ENCODE results near the gene SGPP1. TPM values are rescaled to one million over a fixed set of nuclear protein-coding genes. Genes with fewer than 3 reads are reported as not detected.
"Not testable (repeated sequence)": the region's sequence is repeated elsewhere in the genome, so short reads cannot be mapped to it uniquely, and the experiment has no call there.

The SGPP1 gene
- polyA plus RNA-seq, 3 donors from 2014 or later = 16.7 to 35.2 (median 21.2) TPM

DNA sequence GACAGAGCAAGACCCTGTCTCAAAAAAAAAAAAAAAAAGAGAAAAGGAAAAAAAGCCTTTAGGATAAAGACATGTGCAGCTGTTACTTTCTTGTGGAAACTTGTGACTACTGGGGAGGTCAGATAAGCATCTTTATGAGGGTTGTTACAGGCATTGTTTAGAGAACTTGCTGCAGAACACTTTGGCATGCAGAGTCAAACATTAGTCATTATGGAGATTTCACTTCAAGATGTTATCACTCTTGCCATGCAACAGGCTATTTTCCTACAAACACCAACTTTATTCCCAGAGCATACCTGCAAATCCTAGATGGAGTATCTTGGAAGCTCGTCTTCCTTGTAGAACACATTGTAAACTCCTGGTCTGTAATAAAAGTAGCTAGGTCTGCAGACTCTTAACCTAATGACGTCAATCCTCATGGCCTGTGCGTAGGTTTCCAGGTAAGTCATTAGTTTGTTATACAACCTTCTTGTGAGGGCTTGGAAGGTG, 49.9 kb downstream of the SGPP1 start:
- Mint-ChIP-seq H3K27me3 (ENCODE audit: low read depth in 3 of 3) (no peaks in the 10 kb centered on the region), H3K36me3 (peaks cover 4 to 21% (median 13%) of the 10 kb centered on the region in 3 donors), H3K4me1 (no peaks in the 10 kb centered on the region), H3K27ac (no peak overlapping the region), H3K4me3 (no peak overlapping the region), H3K9me3 (no peaks in the 10 kb centered on the region)
- no peak for DNase-seq

DNA sequence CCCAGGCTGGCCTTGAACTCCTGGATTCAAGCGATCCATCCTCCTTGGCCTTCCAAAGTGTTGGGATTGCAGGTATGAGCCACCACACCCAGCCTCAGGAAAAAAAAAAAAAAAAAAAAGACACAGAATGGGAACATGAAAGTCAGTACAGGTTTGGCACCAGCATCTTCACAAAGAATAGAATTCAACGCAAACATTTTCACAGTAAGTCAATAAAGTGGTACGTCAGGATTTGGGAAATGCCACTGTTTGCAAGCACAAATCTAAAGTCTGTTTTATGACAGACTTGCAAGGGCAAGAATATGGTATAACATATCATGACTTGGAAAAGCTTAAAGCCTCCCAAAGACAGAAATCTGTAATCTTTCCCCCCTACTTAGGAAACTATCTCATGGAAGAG, 51.2 kb downstream of the SGPP1 start:
- Mint-ChIP-seq H3K36me3 (peaks cover 4 to 16% (median 13%) of the 10 kb centered on the region in 3 donors), H3K4me3 (no peak overlapping the region), H3K9me3 (no peaks in the 10 kb centered on the region), H3K4me1 (no peaks in the 10 kb centered on the region), H3K27ac (no peak overlapping the region), H3K27me3 (ENCODE audit: low read depth in 3 of 3) (no peaks in the 10 kb centered on the region)
- no peak for DNase-seq

DNA sequence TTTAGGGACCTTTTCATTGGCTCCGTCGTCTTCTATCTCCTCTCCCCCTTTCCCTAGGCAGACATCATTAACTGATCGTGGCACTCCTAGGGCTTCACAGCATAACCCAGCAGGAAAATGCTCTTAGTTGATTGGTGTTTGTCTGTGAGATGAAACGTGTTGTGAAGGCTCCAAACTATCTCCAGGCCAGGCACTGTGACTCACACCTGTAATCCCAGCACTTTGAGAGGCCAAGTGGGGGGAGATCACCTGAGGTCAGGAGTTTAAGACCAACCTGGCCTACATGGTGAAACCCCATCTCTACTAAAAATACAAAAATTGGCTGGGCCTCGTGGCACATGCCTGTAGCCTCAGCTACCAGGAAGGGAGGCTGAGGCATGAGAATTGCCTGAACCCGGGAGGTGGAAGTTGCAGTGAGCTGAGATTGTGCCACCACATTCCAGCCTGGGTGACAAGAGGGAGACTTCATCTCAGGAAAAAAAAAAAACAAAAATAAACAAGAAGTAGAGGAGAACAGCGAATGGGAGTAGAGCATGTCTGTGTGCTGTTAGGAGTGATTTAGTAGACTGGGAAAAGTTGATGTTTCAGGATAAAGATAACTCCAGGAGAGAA, 53.9 kb downstream of the SGPP1 start:
- peaks cover 4 to 13% (median 10%) of the 10 kb centered on the region in 3 donors for H3K36me3 Mint-ChIP-seq
- no peaks in the 10 kb centered on the region for H3K4me1 Mint-ChIP-seq
- no peaks in the 10 kb centered on the region for H3K9me3 Mint-ChIP-seq

GRCh38 chr14:63673255-63673654, 54.6 kb downstream of the SGPP1 start:
- no peak overlapping the region for H3K27ac Mint-ChIP-seq
- no peak for DNase-seq
- H3K27me3 Mint-ChIP-seq (ENCODE audit: low read depth in 3 of 3) = no peaks in the 10 kb centered on the region
- H3K4me1 Mint-ChIP-seq = no peaks in the 10 kb centered on the region
- no peaks in the 10 kb centered on the region for H3K9me3 Mint-ChIP-seq
- peaks cover 4 to 10% (median 8%) of the 10 kb centered on the region in 3 donors for H3K36me3 Mint-ChIP-seq
- H3K4me3 Mint-ChIP-seq = no peak overlapping the region

More for the DNA sequence above, 53.9 kb downstream of the SGPP1 start:
- no peak for DNase-seq
- peak overlapping the region in 1 of 6 donors; percentile 55 for H3K27ac Mint-ChIP-seq
- no peak overlapping the region for H3K4me3 Mint-ChIP-seq
- H3K27me3 Mint-ChIP-seq (ENCODE audit: low read depth in 3 of 3) = no peaks in the 10 kb centered on the region

DNA sequence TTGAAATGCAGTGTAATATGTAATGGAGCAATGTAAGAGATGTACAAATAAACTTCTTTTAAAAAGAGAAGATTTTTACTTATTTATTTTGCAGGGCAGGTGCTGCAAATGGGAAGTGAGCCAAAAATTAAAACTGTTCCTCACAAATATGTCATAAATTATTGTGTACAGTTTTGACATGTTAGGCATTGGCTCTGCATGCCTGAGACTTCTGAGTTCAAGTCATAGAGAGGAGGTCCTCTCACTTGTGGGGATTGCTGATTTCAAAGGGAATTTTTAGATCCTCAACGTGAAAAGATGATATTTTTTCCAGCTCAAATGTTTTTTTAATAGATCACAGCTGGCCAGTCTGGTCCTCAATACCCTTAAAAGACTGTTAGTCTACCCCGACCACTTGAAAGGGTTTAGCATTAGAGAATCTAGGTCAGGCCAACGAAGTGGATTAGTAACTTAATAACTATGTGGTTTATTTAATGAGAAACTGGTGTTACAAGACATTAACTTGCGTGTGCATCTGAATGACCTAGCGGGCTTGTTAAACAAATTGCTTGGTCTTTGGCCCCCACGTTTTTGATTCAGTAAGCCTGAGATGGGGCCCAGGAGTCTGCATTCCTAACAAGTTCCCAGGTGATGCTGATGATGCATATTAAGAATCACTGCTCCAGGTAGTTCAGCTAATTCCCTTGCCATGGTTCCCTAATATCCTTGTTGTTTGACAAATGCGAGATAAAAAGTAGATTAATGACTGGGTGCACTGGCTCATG, 55.3 kb downstream of the SGPP1 start:
- H3K27me3 Mint-ChIP-seq (ENCODE audit: low read depth in 3 of 3) = no peaks in the 10 kb centered on the region
- no peak overlapping the region for H3K27ac Mint-ChIP-seq
- no peak for DNase-seq
- H3K36me3 Mint-ChIP-seq = peaks cover 4 to 10% (median 8%) of the 10 kb centered on the region in 3 donors
- no peaks in the 10 kb centered on the region for H3K9me3 Mint-ChIP-seq
- H3K4me3 Mint-ChIP-seq = no peak overlapping the region
- H3K4me1 Mint-ChIP-seq = no peaks in the 10 kb centered on the region

DNA sequence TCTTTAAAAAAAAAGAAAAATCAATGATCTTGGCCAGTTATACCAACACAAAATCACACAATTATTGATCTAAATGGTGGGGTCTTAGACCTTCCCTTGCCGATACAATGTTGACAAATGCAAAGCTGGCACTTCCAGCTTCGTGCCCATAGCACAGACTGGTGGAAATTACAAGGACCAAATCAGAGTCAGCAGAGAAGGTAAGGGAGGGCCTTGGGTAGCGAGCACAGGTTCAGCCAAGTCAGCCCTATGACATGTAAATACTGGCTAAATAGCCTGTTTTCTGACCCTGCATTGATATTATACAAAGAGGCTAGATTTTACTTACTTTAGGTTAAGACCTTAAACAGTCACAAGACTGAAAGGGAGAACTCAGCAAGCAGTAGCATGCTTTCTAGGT, 55.9 kb downstream of the SGPP1 start:
- Mint-ChIP-seq H3K4me3 (no peak overlapping the region), H3K4me1 (no peaks in the 10 kb centered on the region), H3K9me3 (no peaks in the 10 kb centered on the region), H3K36me3 (peaks cover 4 to 6% (median 5%) of the 10 kb centered on the region in 3 donors), H3K27ac (no peak overlapping the region), H3K27me3 (ENCODE audit: low read depth in 3 of 3) (no peaks in the 10 kb centered on the region)
- no peak for DNase-seq

DNA sequence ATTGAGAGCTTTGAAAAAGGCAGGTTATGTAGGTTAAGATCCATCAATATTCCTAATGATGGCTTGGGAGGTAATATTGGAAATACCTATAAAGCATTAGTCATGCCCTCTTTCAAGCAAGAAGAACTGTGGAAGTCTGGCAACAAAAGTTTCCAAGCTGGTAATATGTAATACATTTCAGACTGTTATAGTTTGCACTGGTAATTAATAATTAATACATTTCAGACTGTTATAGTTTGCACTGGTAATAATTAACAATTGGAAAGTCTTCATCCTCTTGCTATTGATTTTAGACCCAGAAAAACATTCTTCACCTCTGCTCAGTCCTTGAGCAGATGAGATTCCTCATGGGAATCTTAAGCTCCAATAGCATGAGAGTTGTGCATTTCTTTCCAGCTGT, 57.2 kb downstream of the SGPP1 start:
- no peak overlapping the region for H3K27ac Mint-ChIP-seq
- no peak for DNase-seq
- no peaks in the 10 kb centered on the region for H3K27me3 Mint-ChIP-seq (ENCODE audit: low read depth in 3 of 3)
- H3K9me3 Mint-ChIP-seq = no peaks in the 10 kb centered on the region
- no peaks in the 10 kb centered on the region for H3K4me1 Mint-ChIP-seq
- H3K36me3 Mint-ChIP-seq = peaks cover 3 to 4% (median 4%) of the 10 kb centered on the region in 3 donors
- H3K4me3 Mint-ChIP-seq = no peak overlapping the region

DNA sequence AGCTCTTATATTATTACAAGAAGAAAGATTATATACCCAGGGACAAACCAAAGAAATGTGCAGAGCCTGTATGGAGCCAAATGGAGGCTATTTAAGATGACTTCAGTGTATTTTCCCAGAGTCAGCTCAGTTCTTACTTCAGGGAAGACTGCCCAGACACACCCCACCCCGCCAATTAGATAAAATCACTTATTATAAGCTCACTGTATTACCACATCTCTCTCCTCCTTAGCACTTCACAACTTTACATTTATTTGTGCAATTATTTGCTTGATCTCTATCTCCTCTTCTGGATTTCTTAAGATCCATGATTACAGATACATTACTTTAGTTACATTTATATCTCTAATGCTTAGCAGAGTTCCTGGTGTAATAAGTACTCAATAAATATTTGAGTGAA, 61.5 kb downstream of the SGPP1 start:
- Mint-ChIP-seq H3K27ac (no peak overlapping the region), H3K4me3 (no peak overlapping the region), H3K4me1 (no peaks in the 10 kb centered on the region), H3K9me3 (no peaks in the 10 kb centered on the region), H3K36me3 (peaks cover 0 to 4% (median 0%) of the 10 kb centered on the region in 3 donors), H3K27me3 (ENCODE audit: low read depth in 3 of 3) (no peaks in the 10 kb centered on the region)
- DNase-seq = no peak

DNA sequence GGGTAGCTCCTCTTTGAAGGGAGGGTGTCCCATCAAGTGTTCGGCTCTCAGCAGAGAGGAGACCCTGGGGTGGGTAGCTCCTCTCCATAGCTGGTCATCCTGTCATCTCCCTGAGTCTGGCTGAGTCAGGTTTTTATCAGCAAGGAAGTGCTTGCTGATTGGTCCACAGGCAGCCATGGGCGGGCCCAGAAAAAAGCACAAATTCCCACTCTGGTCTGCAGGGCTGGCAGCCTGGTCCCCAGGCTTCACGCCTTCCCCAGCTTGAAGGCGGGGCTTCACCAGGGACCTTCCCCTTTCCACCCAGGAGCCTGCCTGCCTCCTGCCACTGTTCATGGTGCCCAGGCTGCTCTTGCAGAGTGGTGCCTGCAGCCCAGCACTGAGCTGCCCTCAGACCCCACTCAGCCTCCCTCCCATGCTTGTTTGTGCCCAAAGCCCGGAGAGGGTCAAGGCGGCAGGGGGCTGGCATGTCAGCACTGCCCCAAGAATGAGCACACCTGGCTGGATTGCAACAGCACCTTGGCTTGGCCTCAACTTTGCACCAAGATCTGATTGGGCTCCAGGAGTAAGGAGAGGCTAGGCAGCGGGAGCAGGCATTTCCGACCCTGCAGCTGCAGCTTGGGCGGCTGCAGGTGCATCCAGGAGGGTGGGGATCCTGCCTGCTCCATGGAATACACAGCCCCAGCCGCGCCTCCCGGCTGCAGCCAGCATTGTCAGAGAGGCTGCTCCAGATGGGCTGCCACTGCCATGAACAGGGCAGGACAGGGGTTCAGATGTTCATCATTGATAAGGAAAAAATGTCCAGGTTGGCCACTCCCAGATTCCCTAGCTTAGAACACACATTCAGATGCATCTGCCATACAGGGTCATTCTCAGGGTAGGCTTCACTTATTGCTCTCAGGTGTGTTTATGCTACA, 64.2 kb downstream of the SGPP1 start:
- Mint-ChIP-seq H3K36me3 (peaks cover 5 to 10% (median 6%) of the 10 kb centered on the region in 3 donors), H3K27ac (no peak overlapping the region), H3K9me3 (no peaks in the 10 kb centered on the region), H3K4me1 (peaks cover 0 to 4% of the 10 kb centered on the region in 2 donors), H3K27me3 (ENCODE audit: low read depth in 3 of 3) (no peaks in the 10 kb centered on the region), H3K4me3 (no peak overlapping the region)
- no peak for DNase-seq

DNA sequence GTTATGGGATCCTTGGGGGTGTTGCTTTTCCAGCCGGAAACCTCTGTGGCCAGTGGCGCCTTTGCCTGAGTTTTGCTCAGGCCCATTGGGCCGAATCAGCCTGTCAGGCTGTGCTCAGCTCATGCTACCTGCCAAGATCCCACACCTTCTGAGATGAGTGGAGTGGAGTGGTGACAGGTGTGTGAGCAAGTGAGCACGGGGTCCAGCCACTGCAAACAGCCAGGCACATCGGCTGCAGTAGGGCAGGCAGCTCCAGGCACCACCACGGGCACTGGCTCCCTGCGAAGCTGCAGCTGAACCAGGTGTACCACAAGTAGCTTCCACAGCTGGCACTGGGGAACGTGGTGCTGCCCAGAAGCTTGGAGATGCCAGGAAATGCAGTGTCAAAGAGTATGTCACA, 65.1 kb downstream of the SGPP1 start:
- Mint-ChIP-seq H3K36me3 (peaks cover 5 to 10% (median 6%) of the 10 kb centered on the region in 3 donors), H3K27ac (no peak overlapping the region), H3K4me1 (peaks cover 0 to 4% of the 10 kb centered on the region in 2 donors), H3K4me3 (no peak overlapping the region), H3K9me3 (no peaks in the 10 kb centered on the region), H3K27me3 (ENCODE audit: low read depth in 3 of 3) (no peaks in the 10 kb centered on the region)
- no peak for DNase-seq

GRCh38 chr14:63661881-63662280, 66.0 kb downstream of the SGPP1 start:
- H3K36me3 Mint-ChIP-seq = peaks cover 5 to 10% (median 10%) of the 10 kb centered on the region in 3 donors
- H3K27ac Mint-ChIP-seq; H3K27me3 Mint-ChIP-seq (ENCODE audit: low read depth in 3 of 3); H3K4me3 Mint-ChIP-seq; H3K9me3 Mint-ChIP-seq; H3K4me1 Mint-ChIP-seq; DNase-seq: not testable (repeated sequence)

- Mint-ChIP-seq H3K9me3 (no peaks in the 10 kb centered on the region), H3K27me3 (ENCODE audit: low read depth in 3 of 3) (no peaks in the 10 kb centered on the region), H3K4me3 (no peak overlapping the region), H3K36me3 (peaks cover 5 to 12% (median 6%) of the 10 kb centered on the region in 3 donors), H3K4me1 (peaks cover 0 to 4% of the 10 kb centered on the region in 2 donors), H3K27ac (no peak overlapping the region)
- no peak for DNase-seq
Measured at GRCh38 chr14:63659726-63660125, 68.1 kb downstream of the SGPP1 start.

GRCh38 chr14:63656194-63656593, 71.7 kb downstream of the SGPP1 start:
- peaks cover 8 to 10% of the 10 kb centered on the region in 2 donors for H3K4me1 Mint-ChIP-seq
- H3K27me3 Mint-ChIP-seq (ENCODE audit: low read depth in 3 of 3) = no peaks in the 10 kb centered on the region
- peaks cover 5 to 12% (median 6%) of the 10 kb centered on the region in 3 donors for H3K36me3 Mint-ChIP-seq
- no peaks in the 10 kb centered on the region for H3K9me3 Mint-ChIP-seq
- no peak overlapping the region for H3K4me3 Mint-ChIP-seq
- no peak for DNase-seq
- H3K27ac Mint-ChIP-seq = no peak overlapping the region
